HK-2 (cell line): ENCODE data around the gene GPR158.
A peak's percentile ranks its signal among the peaks of the same experiment; 100 is the strongest.

Experiments
- DNase-seq: peaks from one replicate; pipeline ENCODE4 v3.0.0-alpha.2; 2018; ENCODE audit not compliant: unreplicated experiment

Gene GPR158

DNA sequence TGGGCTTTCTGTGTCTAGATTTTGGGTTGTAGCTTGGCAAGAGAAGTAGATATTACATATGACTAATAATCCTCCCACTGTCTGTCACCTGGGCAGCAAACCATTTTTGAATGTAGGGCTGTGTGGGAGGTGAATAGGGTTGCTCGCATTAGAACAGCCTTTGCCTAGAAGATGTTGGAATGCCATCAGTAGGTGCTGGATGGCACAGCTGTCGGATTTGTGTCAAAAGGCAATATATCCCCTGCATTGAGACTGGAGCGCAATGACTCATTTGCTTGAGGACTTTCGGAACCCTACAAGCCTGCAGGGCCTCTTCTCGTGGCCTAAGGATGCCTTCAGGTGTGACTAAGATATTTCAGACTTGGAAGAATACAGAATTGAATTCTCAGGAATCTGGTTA lies 323.8 kb downstream of the GPR158 start:
- no peak for DNase-seq

DNA sequence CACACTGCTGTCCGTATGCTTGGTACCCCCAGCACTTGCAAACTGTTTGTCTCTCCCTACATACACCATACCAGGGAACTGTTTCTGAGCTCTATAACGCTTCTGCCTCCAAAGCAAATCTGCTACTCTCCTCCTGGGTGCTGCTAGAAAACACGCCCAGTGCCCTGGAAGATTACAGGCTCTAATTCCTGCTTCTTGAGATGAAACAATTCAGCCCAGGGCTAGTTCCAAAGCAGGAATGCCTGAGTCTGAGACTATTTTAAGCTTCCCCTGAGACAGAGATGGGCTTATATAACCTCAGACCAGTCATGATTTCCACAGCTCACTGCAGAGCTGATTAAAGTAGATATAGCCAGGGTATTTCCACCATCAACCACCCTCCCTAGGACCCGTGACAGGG lies 327.1 kb downstream of the GPR158 start:
- DNase-seq: no peak

DNA sequence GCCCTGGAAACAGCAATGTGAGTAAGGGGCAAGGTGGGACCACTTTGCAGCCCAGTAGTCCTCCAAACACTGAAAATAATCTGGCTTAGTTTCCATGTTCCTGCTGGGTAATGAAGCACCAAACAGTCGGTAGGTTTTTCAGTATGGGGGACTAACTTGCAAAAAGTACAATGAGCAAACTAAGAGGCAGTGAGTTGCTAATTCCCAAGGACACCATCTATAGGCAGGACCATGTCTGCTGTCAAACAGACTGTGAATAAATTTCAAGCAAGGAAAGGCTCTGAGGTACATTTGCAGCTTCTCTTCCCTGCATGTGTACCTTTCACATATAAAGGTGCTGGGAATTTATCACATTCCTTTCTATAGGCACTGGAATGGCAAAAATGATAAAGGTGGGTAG lies 327.7 kb downstream of the GPR158 start:
- DNase-seq: no peak

DNA sequence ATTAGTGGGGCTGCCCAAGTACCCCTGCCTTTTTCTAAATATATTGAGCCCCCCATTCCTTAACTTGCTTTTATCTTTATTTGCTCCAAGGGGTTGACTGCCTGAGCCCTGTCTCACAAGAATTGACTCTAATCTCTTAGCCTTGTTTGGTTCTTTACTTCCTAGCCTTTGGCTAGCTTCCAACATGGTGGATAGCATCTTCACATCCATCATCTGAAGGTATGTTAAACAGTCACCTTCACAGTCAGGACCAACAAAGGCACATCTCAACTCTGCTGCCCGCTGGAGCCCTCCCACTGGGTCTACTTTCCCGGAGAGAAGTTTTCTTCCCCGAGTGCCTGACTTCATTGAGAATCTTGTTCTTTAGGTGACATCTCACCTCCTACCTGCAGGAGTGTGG lies 329.5 kb downstream of the GPR158 start:
- no peak for DNase-seq

DNA sequence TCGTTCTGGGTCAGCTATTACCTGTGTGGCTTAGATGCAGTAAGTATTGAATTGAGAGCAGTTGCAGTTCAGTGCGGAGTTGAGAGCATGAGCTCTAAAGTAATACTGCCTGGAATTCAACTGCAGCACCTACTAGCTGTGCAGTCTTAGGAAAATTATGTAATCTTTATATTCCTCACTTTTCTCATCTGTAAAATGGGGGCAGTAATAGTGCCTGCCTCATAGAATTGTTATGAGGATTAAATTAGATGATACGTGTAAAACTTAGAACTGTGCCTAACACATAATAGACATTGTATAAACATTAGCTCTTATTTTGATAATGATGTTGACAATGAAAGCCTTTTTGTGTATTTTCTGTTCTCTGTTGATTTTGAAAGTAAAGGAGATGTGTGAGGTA lies 330.0 kb downstream of the GPR158 start:
- no peak for DNase-seq

DNA sequence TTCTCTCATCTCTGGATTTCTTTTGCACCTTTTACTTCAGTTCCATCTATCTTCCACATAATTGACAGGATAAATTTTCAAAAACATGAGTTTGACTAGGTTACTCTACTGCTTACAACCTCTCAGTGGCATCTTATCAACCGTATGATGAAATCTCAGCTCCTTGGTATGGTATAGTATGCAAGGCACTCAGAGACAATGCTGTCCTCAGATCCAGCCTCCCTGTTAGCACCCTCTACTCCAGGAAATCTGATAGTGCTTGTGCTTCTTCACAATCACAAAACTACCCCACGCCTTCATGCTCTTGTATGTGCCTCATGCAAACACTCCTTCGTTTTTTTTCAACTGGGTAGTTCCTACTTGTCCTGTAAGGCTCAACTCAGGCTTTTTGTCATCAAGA lies 330.7 kb downstream of the GPR158 start:
- no peak for DNase-seq

DNA sequence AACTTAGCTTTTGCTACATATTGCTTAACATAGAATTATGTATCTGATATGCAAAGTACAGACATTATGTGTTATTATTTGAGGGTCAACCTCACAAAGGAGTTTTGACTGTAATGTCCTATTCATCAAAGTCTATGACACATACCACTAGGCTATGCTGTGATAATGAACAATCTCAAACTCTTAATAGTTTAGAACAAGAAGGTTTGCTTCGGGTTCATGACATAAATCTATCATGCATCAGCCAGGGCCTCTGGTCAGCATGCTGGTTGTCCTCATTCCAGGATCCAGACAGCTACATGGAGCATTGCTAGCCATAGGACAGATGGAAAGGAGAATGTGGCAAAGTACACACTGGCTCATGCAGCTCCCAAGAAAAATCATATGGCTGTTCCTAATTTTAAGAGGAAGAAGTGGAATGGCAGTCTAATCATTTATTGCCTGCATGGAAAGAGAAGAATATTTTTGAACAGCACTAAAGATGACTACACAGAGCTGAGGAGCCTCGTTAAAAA lies 332.1 kb downstream of the GPR158 start:
- no peak for DNase-seq

DNA sequence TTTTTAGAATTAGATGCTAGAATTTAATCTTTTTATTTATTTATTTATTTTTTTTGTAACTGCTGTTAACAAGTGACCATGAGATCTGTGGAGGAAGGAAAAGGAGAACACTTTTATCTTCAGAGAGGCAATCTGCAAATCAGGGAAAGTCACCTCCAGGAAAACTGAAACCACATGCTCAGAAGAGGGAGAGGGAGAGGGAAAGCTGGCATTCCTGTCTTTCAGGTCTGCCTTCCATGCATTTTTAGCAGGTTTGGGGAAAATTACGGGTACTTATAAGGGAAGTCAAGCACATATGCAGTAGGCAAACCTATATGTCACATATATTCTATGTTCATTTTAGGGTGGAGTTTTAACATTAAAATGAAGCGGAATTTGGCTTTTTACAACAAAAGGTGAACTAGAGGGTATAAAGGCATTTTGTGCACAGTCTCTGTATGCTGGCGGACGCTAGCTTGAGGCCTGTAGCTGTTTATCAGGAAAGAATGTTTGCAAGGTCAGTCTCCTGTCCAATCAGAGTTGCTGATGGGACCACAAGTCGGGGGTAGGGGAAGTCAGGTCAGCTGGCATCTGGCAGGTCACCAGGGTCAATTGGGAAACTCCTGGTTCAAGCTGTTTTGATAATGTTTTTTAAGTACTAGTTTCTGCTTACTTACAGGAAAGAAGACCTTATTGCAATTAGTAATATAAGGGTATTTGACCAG lies 333.5 kb downstream of the GPR158 start:
- no peak for DNase-seq

DNA sequence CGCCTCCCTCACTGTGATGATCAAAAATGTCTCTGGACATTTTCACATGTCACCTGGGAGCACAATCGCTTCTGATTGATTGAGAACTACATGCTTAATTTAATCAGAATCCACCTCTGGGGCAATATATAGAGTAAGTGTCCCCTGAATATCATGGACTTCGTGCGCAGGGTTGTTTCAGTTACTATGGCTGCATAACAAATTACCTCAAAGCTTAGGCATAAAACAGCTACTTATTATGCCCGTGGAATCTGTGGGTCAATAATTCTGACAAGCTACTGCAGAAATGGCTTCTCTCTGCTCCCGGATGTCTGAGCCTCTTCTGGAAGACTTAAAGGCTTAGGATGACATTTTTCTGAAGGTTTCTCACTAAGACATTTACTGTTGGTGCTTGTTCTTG lies 334.4 kb downstream of the GPR158 start:
- no peak for DNase-seq

DNA sequence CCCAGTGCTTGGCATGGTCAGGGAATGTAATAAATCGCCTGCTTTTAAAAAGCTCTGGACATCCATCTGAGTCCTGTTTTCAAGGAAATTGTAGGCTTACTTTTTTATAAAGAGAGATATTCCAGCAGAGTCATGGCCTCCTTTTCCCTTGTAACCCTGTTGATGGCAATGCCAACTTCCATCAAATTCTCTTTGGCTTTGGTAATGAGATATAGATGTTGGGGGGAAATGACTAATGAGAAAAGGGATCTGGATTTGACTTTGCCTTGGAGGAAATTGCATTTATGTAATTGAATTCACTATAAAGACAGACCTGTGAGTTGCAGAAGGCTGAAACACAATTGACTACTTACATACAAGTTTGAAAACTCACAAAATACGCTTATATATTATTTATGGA lies 347.5 kb downstream of the GPR158 start:
- no peak for DNase-seq

DNA sequence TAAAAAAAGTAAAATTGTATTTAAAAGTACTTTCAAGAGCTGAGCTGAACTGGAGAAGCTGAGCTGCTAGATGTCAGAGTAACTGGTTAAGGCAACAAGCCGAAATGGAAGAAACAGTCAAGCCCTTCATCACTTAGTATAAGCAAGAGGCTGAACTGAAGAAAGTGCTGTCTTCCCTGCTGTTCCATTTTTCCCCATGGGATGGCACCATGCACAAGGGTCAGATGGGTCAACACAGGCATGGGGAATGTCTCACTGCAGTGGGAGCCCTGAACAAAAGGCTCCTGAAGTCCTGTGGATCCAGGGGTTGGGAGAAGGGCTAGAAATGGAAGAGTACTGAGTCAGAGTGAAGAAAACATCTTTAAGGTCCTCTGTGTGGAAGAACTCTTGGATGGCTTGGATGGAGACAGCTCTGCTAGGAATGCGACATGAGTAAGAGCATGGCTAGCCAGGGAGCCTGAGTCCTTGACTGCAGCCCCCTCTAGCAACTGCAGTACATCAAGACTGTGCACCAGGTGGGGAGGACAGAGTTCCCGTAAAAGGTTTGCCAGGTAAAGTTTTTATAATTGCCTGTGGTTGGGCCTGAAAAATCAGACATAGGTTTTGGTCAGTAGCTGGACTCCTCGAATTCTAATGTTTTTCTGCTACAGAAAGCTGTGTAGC lies 348.3 kb downstream of the GPR158 start:
- DNase-seq: peak; percentile 12

DNA sequence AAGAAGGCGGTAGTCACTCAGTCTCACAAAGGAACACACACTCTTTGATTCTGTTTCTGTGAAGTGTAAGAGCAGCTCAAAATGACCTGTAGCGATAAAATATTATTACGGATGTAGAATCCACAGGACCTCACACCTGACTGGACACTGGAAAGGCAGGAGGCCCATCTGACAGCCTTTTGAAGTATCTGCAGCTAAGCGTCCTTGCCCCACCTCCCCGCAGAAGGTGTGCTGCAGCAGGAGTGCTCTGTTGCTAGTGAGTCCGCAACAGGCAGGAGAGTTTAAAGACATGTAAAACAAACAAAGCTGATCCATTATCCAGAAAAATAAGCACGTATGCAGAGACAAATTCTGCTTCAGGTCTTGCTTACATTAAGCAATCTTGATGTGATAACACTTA lies 355.5 kb downstream of the GPR158 start:
- no peak for DNase-seq

DNA sequence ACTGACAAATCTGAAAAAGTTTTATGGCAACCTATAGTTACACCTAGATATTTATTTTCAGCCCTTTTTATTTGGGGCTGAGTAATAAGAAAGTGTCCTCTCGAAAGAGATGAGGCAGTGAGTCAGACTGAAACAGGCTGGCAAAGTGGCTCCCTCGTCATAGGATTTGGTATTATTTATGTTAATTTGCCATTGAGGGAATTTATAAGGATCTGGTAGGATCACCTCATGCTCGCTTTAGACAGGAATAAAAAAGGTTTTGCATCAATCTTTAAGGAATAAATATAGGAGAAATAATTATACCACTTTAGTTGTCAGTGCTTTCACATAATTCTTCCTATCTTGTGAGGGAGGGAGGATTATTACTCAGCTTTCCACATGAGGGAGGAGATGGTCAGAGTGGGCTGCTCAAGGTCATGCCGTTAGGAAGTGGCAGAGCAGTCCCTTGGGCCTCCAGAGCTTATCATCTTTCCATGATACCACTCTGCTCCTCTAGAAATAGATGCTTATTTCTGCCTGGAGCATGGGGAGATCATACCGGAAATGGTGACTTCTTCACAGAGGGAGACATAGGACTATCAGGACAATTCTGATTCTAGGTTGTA lies 356.8 kb downstream of the GPR158 start:
- no peak for DNase-seq

DNA sequence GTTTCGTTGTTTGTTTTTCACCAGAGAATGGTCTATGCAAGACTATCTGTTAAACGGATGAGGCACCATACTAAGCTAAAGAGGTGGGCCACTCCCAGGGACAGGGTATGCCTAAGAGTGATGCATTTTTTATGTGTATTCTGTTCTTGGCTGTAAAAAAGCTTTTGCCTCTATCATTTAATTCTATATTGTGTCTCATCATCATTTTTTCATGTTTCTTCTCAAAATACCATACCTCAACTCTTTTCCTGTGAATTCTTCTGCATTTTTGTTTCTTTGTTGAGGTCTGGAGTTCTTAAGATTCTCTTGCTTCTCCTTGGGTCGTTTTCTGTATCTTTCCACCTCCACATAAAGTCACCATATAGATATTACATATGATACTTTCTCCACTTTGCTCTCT lies 357.4 kb downstream of the GPR158 start:
- no peak for DNase-seq

DNA sequence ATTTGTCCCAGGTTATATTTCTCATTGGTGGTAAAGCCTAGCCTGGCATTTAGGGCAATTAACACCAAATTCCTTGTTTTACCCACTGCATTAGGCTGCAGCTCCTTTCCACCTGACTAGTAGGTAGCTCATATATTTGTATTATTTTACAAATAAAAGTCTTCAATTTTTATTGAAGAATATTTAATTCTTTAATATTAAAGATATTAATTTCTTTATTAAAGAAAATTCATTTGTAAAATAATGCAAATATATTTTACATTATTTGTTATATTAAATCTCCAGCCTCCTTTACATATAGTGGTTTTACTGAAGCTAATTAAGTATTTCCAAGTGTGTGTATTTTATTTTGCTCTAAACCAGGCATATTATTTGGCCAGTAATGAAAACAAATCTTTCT lies 361.2 kb downstream of the GPR158 start:
- no peak for DNase-seq

DNA sequence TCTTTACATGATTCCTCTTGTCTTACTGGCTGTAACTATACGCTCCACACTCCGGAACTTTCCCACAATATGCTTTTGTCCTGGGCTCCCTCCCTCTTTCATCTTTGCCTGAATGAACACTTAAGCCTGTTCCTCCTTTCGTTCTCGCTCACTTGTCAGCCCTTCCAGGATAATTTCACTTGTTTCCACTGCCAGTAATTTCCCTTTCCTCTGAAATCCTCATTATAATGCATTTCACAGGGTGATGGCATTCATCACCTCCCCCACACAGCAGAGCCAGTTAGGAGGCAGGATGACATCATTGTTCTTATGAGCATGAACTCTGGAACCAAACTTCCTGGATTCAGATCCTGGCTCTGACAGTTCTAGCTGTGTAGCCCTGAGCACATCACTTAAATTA lies 372.6 kb downstream of the GPR158 start:
- DNase-seq: no peak

DNA sequence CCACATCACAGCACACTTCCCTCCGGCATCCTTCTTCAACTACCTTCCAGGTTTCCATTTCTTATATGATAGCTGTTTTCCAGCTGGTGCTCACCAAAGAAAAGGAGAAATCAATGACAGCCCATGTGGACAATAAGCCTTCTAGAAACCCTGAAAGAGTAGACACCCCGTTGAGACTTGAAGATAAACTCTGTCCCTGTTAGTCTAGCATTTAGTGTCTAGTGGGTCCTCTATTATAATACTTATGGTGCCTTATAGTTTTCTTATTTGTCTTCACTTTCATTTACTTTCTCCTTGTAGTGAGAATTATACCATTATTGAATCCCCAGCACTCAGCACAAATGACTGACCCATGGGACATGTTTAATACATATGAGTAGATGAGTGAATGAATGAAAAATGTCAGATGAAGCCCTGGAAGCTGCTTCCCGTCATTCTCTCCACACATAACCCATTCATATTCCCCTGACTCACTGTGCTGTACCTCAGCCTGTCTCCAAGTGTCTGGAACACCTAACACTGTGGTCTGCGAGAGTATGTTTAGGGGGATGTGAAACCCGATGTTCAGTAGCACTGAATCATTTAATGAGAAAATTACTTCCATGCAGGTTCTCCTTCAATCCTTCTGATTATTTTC lies 377.6 kb downstream of the GPR158 start:
- DNase-seq: no peak

DNA sequence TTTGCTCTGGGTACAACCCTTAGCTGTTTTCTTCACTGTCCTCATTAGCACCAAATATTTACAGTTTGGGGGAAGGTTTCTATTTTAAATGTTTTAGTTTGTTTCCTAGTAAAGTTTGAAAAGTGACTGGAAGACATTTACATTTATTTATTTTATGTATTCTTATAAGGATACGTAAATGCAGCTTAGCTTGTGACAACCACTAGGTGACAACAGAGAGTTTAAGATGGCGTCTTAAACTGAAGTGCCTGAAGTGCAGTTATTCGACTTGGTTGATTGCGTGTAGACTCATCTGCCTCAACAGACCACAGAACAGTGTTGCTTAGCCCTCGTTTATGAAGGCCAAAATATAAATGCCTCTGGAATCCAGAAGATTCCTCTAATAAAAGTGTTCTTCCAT lies 381.1 kb downstream of the GPR158 start:
- no peak for DNase-seq

DNA sequence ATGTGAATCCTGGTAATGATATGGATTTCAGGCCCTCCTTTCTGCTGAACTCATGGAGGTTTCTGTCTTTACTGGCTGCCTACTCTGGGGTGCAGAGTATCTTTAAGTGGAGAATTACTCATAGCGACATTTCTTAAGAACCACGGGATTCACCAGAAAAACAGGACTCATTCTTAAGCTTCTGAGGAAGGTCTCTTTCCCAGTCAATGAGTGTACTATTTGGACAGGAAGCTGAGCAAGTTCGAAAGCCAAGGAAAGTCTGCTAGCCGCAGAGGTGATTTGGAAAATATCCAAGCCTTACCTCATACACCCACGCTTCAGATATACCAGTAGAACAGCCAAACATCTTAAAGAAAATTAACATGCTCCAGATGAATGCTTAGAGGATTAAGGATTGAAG lies 381.7 kb downstream of the GPR158 start:
- no peak for DNase-seq

DNA sequence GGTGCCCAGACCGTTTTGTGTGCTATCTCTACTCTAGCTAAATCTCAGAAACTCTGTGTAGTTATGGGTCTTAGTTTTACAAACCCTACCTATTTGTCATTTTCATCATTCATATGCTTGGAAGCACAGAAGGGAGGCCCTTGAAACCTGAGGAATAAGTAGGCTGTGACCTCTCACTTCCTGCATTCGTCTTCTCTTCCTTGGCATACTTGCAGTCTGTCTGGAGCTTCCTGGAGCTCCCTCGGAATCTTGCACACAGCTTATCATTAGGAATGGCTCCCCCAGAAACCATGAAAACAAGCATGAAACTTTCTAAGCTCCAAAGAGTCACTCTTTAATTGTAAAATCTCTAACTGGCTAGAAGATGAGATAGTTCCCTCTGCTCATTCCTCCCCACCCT lies 382.3 kb downstream of the GPR158 start:
- no peak for DNase-seq

DNA sequence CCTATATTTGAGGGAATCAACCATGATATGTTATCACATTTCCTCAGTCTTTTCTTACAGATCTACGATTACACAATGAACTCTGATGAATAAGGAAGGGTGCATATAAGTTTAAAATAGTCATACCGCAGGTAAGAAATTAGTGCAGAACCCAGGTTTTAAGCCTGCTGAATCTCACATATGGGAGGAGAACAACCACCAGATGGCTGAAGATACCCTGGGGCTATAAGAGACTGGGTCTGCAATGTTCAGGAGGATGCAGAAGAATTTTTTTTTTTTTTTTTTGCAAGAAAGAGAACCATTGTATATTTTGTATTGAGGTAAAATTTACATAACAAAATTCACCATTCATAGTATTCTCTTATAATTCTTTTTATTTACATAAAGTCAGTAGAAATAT lies 387.0 kb downstream of the GPR158 start:
- DNase-seq: no peak

DNA sequence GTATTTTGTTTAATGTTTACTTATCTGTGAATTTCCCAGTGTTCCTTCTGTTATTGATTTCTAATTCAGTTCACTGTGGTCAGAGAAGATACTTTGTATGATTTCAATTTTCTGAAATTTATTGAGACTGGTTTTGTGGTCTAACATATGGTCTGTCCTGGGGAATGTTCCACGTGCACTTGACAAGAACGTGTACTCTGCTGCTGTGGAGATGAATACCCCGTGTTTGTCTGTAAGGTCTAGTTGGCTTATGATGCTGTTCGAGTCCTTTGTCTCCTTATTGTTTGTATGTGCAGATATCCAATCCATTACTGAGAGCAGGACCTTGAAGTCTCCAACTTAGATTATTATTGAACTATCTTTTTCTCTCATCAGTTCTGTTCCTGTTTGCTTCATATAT lies 387.7 kb downstream of the GPR158 start:
- no peak for DNase-seq

DNA sequence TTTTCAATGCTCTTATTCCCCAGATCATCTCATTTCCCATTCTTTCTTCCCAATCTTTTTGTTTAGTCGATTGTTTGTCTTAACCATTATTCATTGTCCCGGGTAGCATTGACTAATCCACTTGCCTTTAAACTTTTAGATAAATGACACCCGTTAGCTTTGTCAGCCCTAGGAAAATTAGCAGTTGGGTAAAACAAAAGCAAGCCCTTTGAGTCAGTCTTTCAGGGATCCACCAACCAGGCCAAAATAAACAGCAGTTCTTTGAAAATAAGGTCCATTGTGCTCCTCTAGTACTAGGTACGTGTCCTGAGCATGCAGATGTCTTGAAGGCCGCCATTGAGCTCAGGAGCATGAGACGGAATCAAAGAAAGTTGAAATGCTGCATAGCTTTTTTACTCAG lies 389.6 kb downstream of the GPR158 start:
- DNase-seq: no peak
